Measurements from ENCODE around the gene TAF13.

- TF ChIP-seq CTCF (conservative IDR thresholded peaks at IDR 0.05; ENCODE audit: low read depth, low read length) (no peak), EZH2 (IDR thresholded peaks at IDR 0.05; ENCODE audit: borderline replicate concordance, low read depth, low read length, poor library complexity, severe bottlenecking) (no peak)
These were observed 30.1 kb upstream of the TAF13 start for GRCh38 chr1:109105881-109106280.
